Testis (tissue), 3 donors: ENCODE results near the gene CCT2. TPM values are rescaled to one million over a fixed set of nuclear protein-coding genes. Genes with fewer than 3 reads are reported as not detected.

Experiments
- DNase-seq: peaks from one replicate; pipeline ENCODE4 v3.0.0-alpha.2; 2019
- H3K27ac ChIP-seq, 2 donors: fragments of 200-600 bp; sonication (generic); one replicate each; pipeline ENCODE4 v1.5.1; 2019
- H3K27me3 ChIP-seq: fragments of 200-600 bp; sonication (generic); one replicate; pipeline ENCODE4 v1.5.1; 2019
- H3K36me3 ChIP-seq: fragments of 200-600 bp; sonication (generic); one replicate; pipeline ENCODE4 v1.5.1; 2017; ENCODE audit warnings: low read depth; ENCODE audit errors: missing control alignments
- H3K4me1 ChIP-seq: fragments of 200-600 bp; sonication (generic); one replicate; pipeline ENCODE4 v1.5.1; 2019
- H3K4me3 ChIP-seq, 2 donors: fragments of 200-600 bp; sonication (generic); one replicate each; pipeline ENCODE4 v1.5.1; 2017 to 2019
- H3K9me3 ChIP-seq: fragments of 200-600 bp; sonication (generic); one replicate; pipeline ENCODE4 v1.5.1; 2017
- CTCF ChIP-seq, 3 experiments: fragments of 450-650 bp in 2 of 3; fragments of 200-600 bp in 1 of 3; sonication (generic) in 1 of 3; IDR thresholded peaks; one replicate each; pipeline ENCODE4 v1.5.1; 2016 to 2019; ENCODE audit warnings: antibody characterized with exemption in 3 of 3, mild to moderate bottlenecking in 2 of 3, moderate library complexity in 1 of 3
- POLR2A ChIP-seq: fragments of 450-650 bp; IDR thresholded peaks from one replicate; pipeline ENCODE4 v1.6.1; 2017; ENCODE audit warnings: antibody characterized with exemption, mild to moderate bottlenecking, moderate library complexity
- WGBS, 2 donors: methylation state at CpG; one replicate each; pipeline ENCODE4 v1.1.5; 2018; 5-methylcytosine and 5-hydroxymethylcytosine counted together
- intact Hi-C: fragments of 100-400 bp; cut with DNase I; formaldehyde crosslinking; loops from one replicate; pipeline ENCODE4 v1.15.1; 2023; ENCODE audit warnings: low total_unique reads
- polyA plus RNA-seq: library from polyadenylated mRNA; stranded (reverse); fragments of 350-450 nt; fragmentation: Illumina TruSeq; extraction: RNeasy Lipid Tissue Mini Kit (QIAGEN cat#74804); gene quantifications from one replicate; pipeline ENCODE4 v1.2.3, GENCODE V29; 2014; ENCODE audit warnings: low read depth, low replicate concordance; ENCODE audit not compliant: insufficient read depth
- total RNA-seq, 2 donors: library from RNA; depleted of rRNA; stranded (reverse); fragments of >200 nt; gene quantifications; one replicate each; pipeline ENCODE4 v1.2.3, GENCODE V29; 2016

The CCT2 gene
- total and polyA plus RNA-seq, 3 donors from 2014 or later = 213 to 401 (median 248) TPM

- 86 to 90% methylated on average over 6 of the region's 6 CpGs for WGBS, 2 donors
- H3K36me3 ChIP-seq = no peaks in the 10 kb centered on the region
- H3K4me1 ChIP-seq = no peaks in the 10 kb centered on the region
- H3K27ac ChIP-seq = no peak overlapping the region
- H3K27me3 ChIP-seq = no peaks in the 10 kb centered on the region
- intact Hi-C loops = no loop called here
- no peak for DNase-seq
- H3K4me3 ChIP-seq = no peak overlapping the region
- TF ChIP-seq POLR2A = no peak
- no peak for TF ChIP-seq CTCF (IDR thresholded peaks at IDR 0.05)
- no peaks in the 10 kb centered on the region for H3K9me3 ChIP-seq
Observed at GRCh38 chr12:69630191-69630590, 44.9 kb downstream of the CCT2 start.

DNA sequence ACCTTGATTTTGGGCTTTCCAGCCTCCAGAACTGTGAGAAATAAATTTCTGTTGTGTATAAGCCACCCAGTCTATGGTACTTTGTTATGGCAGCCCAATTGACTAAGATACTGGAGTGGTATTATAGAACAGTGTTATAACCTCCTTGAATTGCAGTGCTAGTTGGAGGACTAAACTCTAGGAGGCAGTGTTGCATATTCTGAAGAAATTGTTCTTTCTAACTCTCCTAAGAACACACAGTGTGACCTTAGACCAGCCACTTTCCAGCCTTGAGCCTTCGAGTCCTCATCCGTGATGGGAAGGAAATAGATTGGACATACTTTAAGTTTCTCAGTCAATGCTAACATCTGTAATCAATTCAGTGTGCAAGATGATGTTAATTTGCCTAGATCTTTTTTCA lies 47.8 kb downstream of the CCT2 start:
- Histone ChIP-seq H3K27me3 (no peaks in the 10 kb centered on the region), H3K4me1 (no peaks in the 10 kb centered on the region), H3K9me3 (no peaks in the 10 kb centered on the region), H3K27ac (no peak overlapping the region), H3K4me3 (no peak overlapping the region), H3K36me3 (no peaks in the 10 kb centered on the region)
- WGBS, 2 donors = 89 to 98% methylated on average over 2 of the region's 2 CpGs
- DNase-seq = no peak
- TF ChIP-seq CTCF (IDR thresholded peaks at IDR 0.05) (no peak), POLR2A (no peak)
- intact Hi-C loops = no loop called here

DNA sequence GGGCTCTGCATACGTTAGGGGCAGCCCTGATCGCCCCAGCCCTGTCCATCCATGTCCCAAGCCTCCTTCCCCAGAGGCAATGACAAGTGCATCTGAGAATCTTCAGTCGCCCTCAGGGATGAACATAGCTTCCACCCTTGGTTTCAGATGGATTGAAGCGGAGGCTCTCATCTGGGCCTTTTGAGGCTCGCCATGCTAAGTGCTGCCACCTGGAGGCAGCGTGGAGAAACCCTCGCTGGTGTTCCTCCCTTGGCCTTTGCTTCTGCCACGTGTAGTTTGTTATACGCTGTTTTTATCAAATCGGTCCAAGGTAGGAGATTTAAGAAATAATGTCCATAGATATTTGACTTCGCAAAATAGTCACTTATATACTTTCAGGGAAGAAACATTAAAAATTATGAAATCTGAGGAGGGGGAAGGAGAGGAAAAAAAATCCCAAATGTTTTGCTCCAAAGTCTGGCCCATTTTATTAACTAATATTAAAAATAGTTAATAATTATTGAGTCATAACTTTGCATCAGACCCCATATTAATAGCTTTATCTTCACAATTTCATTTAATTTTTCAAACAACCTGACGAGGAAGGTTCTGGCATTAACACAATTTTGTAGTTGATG lies 54.2 kb downstream of the CCT2 start:
- Histone ChIP-seq H3K4me3 (no peak overlapping the region), H3K27ac (no peak overlapping the region), H3K36me3 (no peaks in the 10 kb centered on the region), H3K27me3 (no peaks in the 10 kb centered on the region), H3K9me3 (no peaks in the 10 kb centered on the region), H3K4me1 (no peaks in the 10 kb centered on the region)
- peak; percentile 76 for DNase-seq
- 27% methylated on average over 12 of the region's 12 CpGs for WGBS, 2 donors
- intact Hi-C loops = no loop called here
- TF ChIP-seq CTCF (IDR thresholded peaks at IDR 0.05) (peak; percentile 30 to 79 (median 59)), POLR2A (no peak)

DNA sequence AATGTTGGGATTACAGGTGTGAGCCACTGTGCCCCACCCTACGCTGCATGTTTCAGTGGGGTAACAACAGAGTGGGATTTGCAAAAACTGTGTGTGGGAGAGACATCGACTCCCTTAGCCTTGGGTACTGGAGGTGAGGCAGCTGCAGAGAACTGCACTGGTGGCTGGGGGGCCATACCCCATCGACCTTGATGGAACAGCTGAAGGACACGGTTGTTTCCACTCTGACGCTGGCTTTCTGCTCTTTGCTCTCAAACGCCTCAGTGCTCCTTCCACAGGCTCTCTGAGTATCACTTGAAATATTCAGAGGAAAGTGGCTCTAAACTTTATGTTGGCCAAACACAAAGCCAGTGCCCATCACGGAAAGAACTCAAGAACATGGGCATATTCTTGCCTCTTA lies 56.3 kb downstream of the CCT2 start:
- no peak for DNase-seq
- no peaks in the 10 kb centered on the region for H3K36me3 ChIP-seq
- 57 to 75% methylated on average over 7 of the region's 7 CpGs for WGBS, 2 donors
- H3K9me3 ChIP-seq = no peaks in the 10 kb centered on the region
- no peak overlapping the region for H3K27ac ChIP-seq
- intact Hi-C loops = no loop called here
- no peaks in the 10 kb centered on the region for H3K4me1 ChIP-seq
- TF ChIP-seq CTCF (IDR thresholded peaks at IDR 0.05) (no peak), POLR2A (no peak)
- no peaks in the 10 kb centered on the region for H3K27me3 ChIP-seq
- no peak overlapping the region for H3K4me3 ChIP-seq

GRCh38 chr12:69642531-69642930 lies 57.3 kb downstream of the CCT2 start:
- no peak overlapping the region for H3K4me3 ChIP-seq
- DNase-seq = no peak
- no peak overlapping the region for H3K27ac ChIP-seq
- H3K9me3 ChIP-seq = no peaks in the 10 kb centered on the region
- WGBS, 2 donors = 82 to 90% methylated on average over 3 to 6 of the region's 6 CpGs
- no peaks in the 10 kb centered on the region for H3K4me1 ChIP-seq
- TF ChIP-seq POLR2A (no peak), CTCF (IDR thresholded peaks at IDR 0.05) (no peak)
- no peaks in the 10 kb centered on the region for H3K36me3 ChIP-seq
- no peaks in the 10 kb centered on the region for H3K27me3 ChIP-seq
- intact Hi-C loops = no loop called here
